GM21367 (cell line): ENCODE measurements around the gene ALDH9A1.
"Not testable (repeated sequence)": the region's sequence is repeated elsewhere in the genome, so short reads cannot be mapped to it uniquely, and the experiment has no call there.

Experiments
- ATAC-seq: cut with Tn5 transposase; IDR thresholded peaks from one replicate; pipeline ENCODE4 v1.9.1; 2021; ENCODE audit not compliant: unreplicated experiment

Gene ALDH9A1

GRCh38 chr1:165647517-165647916, 50.8 kb downstream of the ALDH9A1 start:
- ATAC-seq: no peak

- ATAC-seq: peak; percentile 24
Observed at GRCh38 chr1:165645654-165646366, 52.6 kb downstream of the ALDH9A1 start.

- ATAC-seq: no peak
Observed at GRCh38 chr1:165644064-165644735, 54.2 kb downstream of the ALDH9A1 start.

- no peak for ATAC-seq
Observed at GRCh38 chr1:165641231-165641987, 57.0 kb downstream of the ALDH9A1 start.

- no peak for ATAC-seq
Observed at GRCh38 chr1:165639821-165640623, 58.3 kb downstream of the ALDH9A1 start.

- not testable (repeated sequence) for ATAC-seq
Observed at GRCh38 chr1:165638211-165638610, 60.2 kb downstream of the ALDH9A1 start.

- no peak for ATAC-seq
Observed at GRCh38 chr1:165637427-165637826, 60.9 kb downstream of the ALDH9A1 start.

- no peak for ATAC-seq
Observed at GRCh38 chr1:165635823-165636222, 62.5 kb downstream of the ALDH9A1 start.

GRCh38 chr1:165635329-165635728, 63.0 kb downstream of the ALDH9A1 start:
- no peak for ATAC-seq

- ATAC-seq: no peak
Observed at GRCh38 chr1:165634154-165634921, 64.0 kb downstream of the ALDH9A1 start.

- no peak for ATAC-seq
Observed at GRCh38 chr1:165633614-165634013, 64.7 kb downstream of the ALDH9A1 start.

- ATAC-seq: no peak
Observed at GRCh38 chr1:165632491-165632890, 65.9 kb downstream of the ALDH9A1 start.

GRCh38 chr1:165632152-165632469, 66.3 kb downstream of the ALDH9A1 start:
- no peak for ATAC-seq

GRCh38 chr1:165631342-165632151, 66.8 kb downstream of the ALDH9A1 start:
- peak; percentile 29 for ATAC-seq

- peak; percentile 83 for ATAC-seq
Observed at GRCh38 chr1:165630629-165631341, 67.6 kb downstream of the ALDH9A1 start, which contains the start of gene MGST3. Gene MGST3, plus strand, starts transcription at chr1:165631234. Its CDS starts 18,614 bp downstream, at chr1:165649848.

GRCh38 chr1:165629848-165630628, 68.3 kb downstream of the ALDH9A1 start:
- no peak for ATAC-seq

GRCh38 chr1:165629151-165629550, 69.2 kb downstream of the ALDH9A1 start:
- ATAC-seq: no peak
